ENCODE measurements around the gene SEMA5A. TPM values are rescaled to one million over a fixed set of nuclear protein-coding genes. Genes with fewer than 3 reads are reported as not detected.

The SEMA5A gene
- total RNA-seq, 1 donor from 2014 or later = 28.6 TPM

GRCh38 chr5:9056046-9056445 is 489.8 kb downstream of the SEMA5A start:
- no peak for ATAC-seq
- intact Hi-C loops (cut with DNase I) = no loop called here
- no peak for DNase-seq (ENCODE audit: missing footprints)

- intact Hi-C loops (cut with DNase I) = no loop called here
- ATAC-seq = no peak
Observed at GRCh38 chr5:9054821-9055589, 490.9 kb downstream of the SEMA5A start.

GRCh38 chr5:9054322-9054721 is 491.6 kb downstream of the SEMA5A start:
- intact Hi-C loops (cut with DNase I) = no loop called here
- DNase-seq (ENCODE audit: missing footprints) (no peak), ATAC-seq (no peak)

More at GRCh38 chr5:9054821-9055589, 490.9 kb downstream of the SEMA5A start:
- no peak for DNase-seq (ENCODE audit: missing footprints)

- intact Hi-C loops (cut with DNase I) = no loop called here
- DNase-seq (ENCODE audit: missing footprints) (no peak), ATAC-seq (no peak)
Observed at GRCh38 chr5:9052421-9052820, 493.5 kb downstream of the SEMA5A start.

GRCh38 chr5:9051779-9052178 is 494.1 kb downstream of the SEMA5A start:
- intact Hi-C loops (cut with DNase I) = no loop called here
- DNase-seq (ENCODE audit: missing footprints) (peak; percentile 71), ATAC-seq (no peak)

GRCh38 chr5:9047932-9048331 is 497.9 kb downstream of the SEMA5A start:
- intact Hi-C loops (cut with DNase I) = no loop called here
- no peak for DNase-seq (ENCODE audit: missing footprints)
- ATAC-seq = no peak

GRCh38 chr5:9046756-9047481 is 499.0 kb downstream of the SEMA5A start:
- DNase-seq (ENCODE audit: missing footprints) (no peak), ATAC-seq (peak; percentile 34)
- intact Hi-C loops (cut with DNase I) = no loop called here

- intact Hi-C loops (cut with DNase I) = no loop called here
- ATAC-seq (no peak), DNase-seq (ENCODE audit: missing footprints) (peak; percentile 62)
Observed at GRCh38 chr5:9045946-9046345, 499.9 kb downstream of the SEMA5A start.

GRCh38 chr5:9042241-9042640 is 503.6 kb downstream of the SEMA5A start:
- DNase-seq (ENCODE audit: missing footprints) = no peak
- no peak for ATAC-seq
- intact Hi-C loops (cut with DNase I) = no loop called here

GRCh38 chr5:9040475-9040874 is 505.4 kb downstream of the SEMA5A start:
- DNase-seq (ENCODE audit: missing footprints) (no peak), ATAC-seq (no peak)
- intact Hi-C loops (cut with DNase I) = no loop called here

GRCh38 chr5:9037048-9037447 is 508.8 kb downstream of the SEMA5A start:
- no peak for ATAC-seq
- no peak for DNase-seq (ENCODE audit: missing footprints)
- intact Hi-C loops (cut with DNase I) = no loop called here

GRCh38 chr5:9035346-9035745 is 510.5 kb downstream of the SEMA5A start:
- intact Hi-C loops (cut with DNase I) = no loop called here
- DNase-seq (ENCODE audit: missing footprints) = no peak

GRCh38 chr5:9034649-9035048 is 511.2 kb downstream of the SEMA5A start:
- intact Hi-C loops (cut with DNase I) = no loop called here
- ATAC-seq (no peak), DNase-seq (ENCODE audit: missing footprints) (no peak)

More at GRCh38 chr5:9035346-9035745, 510.5 kb downstream of the SEMA5A start:
- no peak for ATAC-seq

- intact Hi-C loops (cut with DNase I) = no loop called here
- DNase-seq (ENCODE audit: missing footprints) (no peak), ATAC-seq (no peak)
Observed at GRCh38 chr5:9033524-9033923, 512.4 kb downstream of the SEMA5A start.

- intact Hi-C loops (cut with DNase I) = no loop called here
- DNase-seq (ENCODE audit: missing footprints) (no peak), ATAC-seq (no peak)
Observed at GRCh38 chr5:9025942-9026341, 519.9 kb downstream of the SEMA5A start.

GRCh38 chr5:9020996-9021395 is 524.9 kb downstream of the SEMA5A start:
- intact Hi-C loops (cut with DNase I) = no loop called here
- ATAC-seq = no peak

GRCh38 chr5:9015937-9016270 is 530.0 kb downstream of the SEMA5A start:
- ATAC-seq (no peak), DNase-seq (ENCODE audit: missing footprints) (no peak)
- intact Hi-C loops (cut with DNase I) = no loop called here

More at GRCh38 chr5:9020996-9021395, 524.9 kb downstream of the SEMA5A start:
- no peak for DNase-seq (ENCODE audit: missing footprints)

- ATAC-seq (no peak), DNase-seq (ENCODE audit: missing footprints) (no peak)
- intact Hi-C loops (cut with DNase I) = no loop called here
Observed at GRCh38 chr5:9015260-9015936, 530.5 kb downstream of the SEMA5A start.

- no peak for ATAC-seq
- peak; percentile 32 for DNase-seq (ENCODE audit: missing footprints)
- intact Hi-C loops (cut with DNase I) = no loop called here
Observed at GRCh38 chr5:9013147-9013546, 532.7 kb downstream of the SEMA5A start.

All from Right ventricle myocardium inferior (tissue), 1 donor.